Tibial nerve (tissue), 4 donors: ENCODE measurements around the gene LHFPL3. TPM values are rescaled to one million over a fixed set of nuclear protein-coding genes. Genes with fewer than 3 reads are reported as not detected.

Experiments used
- DNase-seq, 2 donors: peaks; one replicate each; pipeline ENCODE4 v3.0.0-alpha.2; 2019; ENCODE audit warnings: low spot score in 2 of 2
- H3K27ac ChIP-seq, 4 donors: fragments of 200-600 bp; sonication (generic) in 3 of 4; one replicate each; pipeline ENCODE4 v1.5.1; 2017 to 2019; ENCODE audit warnings: mild to moderate bottlenecking in 1 of 4
- H3K27me3 ChIP-seq, 2 donors: fragments of 200-600 bp; sonication (generic) in 1 of 2; one replicate each; pipeline versions ENCODE4 v1.5.1 to v1.6.0; 2017 to 2019
- H3K36me3 ChIP-seq, 3 donors: fragments of 200-600 bp; sonication (generic); one replicate each; pipeline ENCODE4 v1.5.1; 2018 to 2019
- H3K4me1 ChIP-seq, 4 donors: fragments of 200-600 bp; sonication (generic) in 3 of 4; one replicate each; pipeline ENCODE4 v1.5.1; 2017 to 2019
- H3K4me3 ChIP-seq, 4 donors: fragments of 200-600 bp; sonication (generic) in 3 of 4; one replicate each; pipeline ENCODE4 v1.5.1; 2017 to 2019; ENCODE audit warnings: mild to moderate bottlenecking in 1 of 4, moderate library complexity in 1 of 4
- H3K9me3 ChIP-seq, 4 donors: fragments of 200-600 bp; sonication (generic) in 3 of 4; one replicate each; pipeline ENCODE4 v1.5.1; 2017 to 2019
- EP300 ChIP-seq, 2 donors: sonication (generic); formaldehyde crosslinking; IDR thresholded peaks; one replicate each; pipeline ENCODE4 v1.6.1; 2017; ENCODE audit warnings: antibody characterized with exemption in 2 of 2, mild to moderate bottlenecking in 1 of 2
- POLR2A ChIP-seq, 2 donors: fragments of 450-650 bp; IDR thresholded peaks; one replicate each; pipeline ENCODE4 v1.6.1; 2017; ENCODE audit warnings: antibody characterized with exemption in 2 of 2, mild to moderate bottlenecking in 2 of 2, moderate library complexity in 2 of 2
- WGBS, 2 donors: methylation state at CpG; one replicate each; pipeline ENCODE4 v1.1.5; 2018; 5-methylcytosine and 5-hydroxymethylcytosine counted together
- total RNA-seq, 4 donors: library from RNA; depleted of rRNA; stranded (reverse); fragments of >200 nt; gene quantifications; one replicate each; pipeline ENCODE4 v1.1.0, GENCODE V29; 2016
- TF ChIP-seq, protein P1 (sequence below), 5 experiments: fragments of 200-600 bp in 3 of 5; fragments of 450-650 bp in 2 of 5; sonication (generic) in 3 of 5; IDR thresholded peaks; one replicate each; pipeline ENCODE4 v1.5.1; 2016 to 2019; ENCODE audit warnings: antibody characterized with exemption in 5 of 5, mild to moderate bottlenecking in 3 of 5, moderate library complexity in 2 of 5

Gene LHFPL3
- total RNA-seq, 4 donors from 2014 or later, result not detected

GRCh38 chr7:104386943-104387342 is 58.5 kb downstream of the LHFPL3 start:
- Histone ChIP-seq H3K27ac (no peak overlapping the region), H3K36me3 (no peaks in the 10 kb centered on the region), H3K4me3 (no peak overlapping the region), H3K4me1 (no peaks in the 10 kb centered on the region), H3K9me3 (peaks cover 0 to 35% (median 2%) of the 10 kb centered on the region in 4 donors), H3K27me3 (no peaks in the 10 kb centered on the region)
- DNase-seq, result no peak
- TF ChIP-seq, protein P1, sequence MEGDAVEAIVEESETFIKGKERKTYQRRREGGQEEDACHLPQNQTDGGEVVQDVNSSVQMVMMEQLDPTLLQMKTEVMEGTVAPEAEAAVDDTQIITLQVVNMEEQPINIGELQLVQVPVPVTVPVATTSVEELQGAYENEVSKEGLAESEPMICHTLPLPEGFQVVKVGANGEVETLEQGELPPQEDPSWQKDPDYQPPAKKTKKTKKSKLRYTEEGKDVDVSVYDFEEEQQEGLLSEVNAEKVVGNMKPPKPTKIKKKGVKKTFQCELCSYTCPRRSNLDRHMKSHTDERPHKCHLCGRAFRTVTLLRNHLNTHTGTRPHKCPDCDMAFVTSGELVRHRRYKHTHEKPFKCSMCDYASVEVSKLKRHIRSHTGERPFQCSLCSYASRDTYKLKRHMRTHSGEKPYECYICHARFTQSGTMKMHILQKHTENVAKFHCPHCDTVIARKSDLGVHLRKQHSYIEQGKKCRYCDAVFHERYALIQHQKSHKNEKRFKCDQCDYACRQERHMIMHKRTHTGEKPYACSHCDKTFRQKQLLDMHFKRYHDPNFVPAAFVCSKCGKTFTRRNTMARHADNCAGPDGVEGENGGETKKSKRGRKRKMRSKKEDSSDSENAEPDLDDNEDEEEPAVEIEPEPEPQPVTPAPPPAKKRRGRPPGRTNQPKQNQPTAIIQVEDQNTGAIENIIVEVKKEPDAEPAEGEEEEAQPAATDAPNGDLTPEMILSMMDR (IDR thresholded peaks at IDR 0.05), result no peak
- TF ChIP-seq POLR2A (IDR thresholded peaks at IDR 0.05), result no peak
- no peak for TF ChIP-seq EP300 (IDR thresholded peaks at IDR 0.05)

DNA sequence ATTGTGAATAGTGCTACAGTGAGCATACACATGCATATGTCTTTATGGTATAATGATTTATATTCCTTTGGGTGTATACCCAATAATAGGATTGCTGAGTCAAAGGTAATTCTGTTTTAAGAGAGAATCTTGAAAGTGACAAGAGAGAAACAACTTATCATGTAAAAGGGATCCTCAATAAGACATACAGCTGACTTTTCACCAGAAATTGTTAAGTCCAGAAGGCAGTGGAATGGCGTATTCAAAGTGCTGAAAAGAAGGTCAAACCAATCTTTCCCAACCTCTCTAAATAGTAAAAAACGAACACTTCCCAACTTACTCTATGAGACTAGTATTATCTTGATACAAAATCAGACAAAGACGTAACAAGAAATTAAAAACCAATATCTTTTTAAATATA is 59.8 kb downstream of the LHFPL3 start:
- no peaks in the 10 kb centered on the region for H3K4me1 ChIP-seq
- WGBS, 2 donors, result 73 to 81% methylated on average over 3 of the region's 3 CpGs
- DNase-seq, result no peak
- no peaks in the 10 kb centered on the region for H3K27me3 ChIP-seq
- TF ChIP-seq, protein P1 (IDR thresholded peaks at IDR 0.05), result no peak
- TF ChIP-seq POLR2A (IDR thresholded peaks at IDR 0.05) (no peak), EP300 (IDR thresholded peaks at IDR 0.05) (no peak)
- H3K4me3 ChIP-seq, result no peak overlapping the region
- H3K27ac ChIP-seq, result no peak overlapping the region
- no peaks in the 10 kb centered on the region for H3K36me3 ChIP-seq
- H3K9me3 ChIP-seq, result peaks cover 0 to 35% (median 2%) of the 10 kb centered on the region in 4 donors

DNA sequence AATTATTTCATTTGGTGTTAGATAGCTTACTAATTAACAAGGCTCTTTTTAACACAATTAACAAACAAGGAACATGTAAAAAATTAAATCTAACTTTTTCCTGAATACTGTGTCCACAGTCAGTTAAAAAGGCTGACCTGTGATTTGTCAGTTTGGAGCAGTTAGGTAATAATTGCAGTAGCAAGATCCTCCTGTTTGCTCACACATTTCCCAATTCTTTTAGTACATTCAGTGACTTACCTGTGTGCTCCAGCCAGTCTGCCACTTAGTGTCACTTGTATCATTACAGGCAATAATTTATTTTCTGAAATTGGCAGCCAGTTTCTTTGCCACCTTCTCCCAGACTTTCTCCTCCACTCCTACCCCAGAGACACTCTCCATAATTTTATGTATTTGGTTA is 66.8 kb downstream of the LHFPL3 start:
- Histone ChIP-seq H3K4me1 (no peaks in the 10 kb centered on the region), H3K36me3 (no peaks in the 10 kb centered on the region)
- TF ChIP-seq EP300 (IDR thresholded peaks at IDR 0.05) (no peak), POLR2A (IDR thresholded peaks at IDR 0.05) (no peak)
- TF ChIP-seq, protein P1 (IDR thresholded peaks at IDR 0.05), result no peak

DNA sequence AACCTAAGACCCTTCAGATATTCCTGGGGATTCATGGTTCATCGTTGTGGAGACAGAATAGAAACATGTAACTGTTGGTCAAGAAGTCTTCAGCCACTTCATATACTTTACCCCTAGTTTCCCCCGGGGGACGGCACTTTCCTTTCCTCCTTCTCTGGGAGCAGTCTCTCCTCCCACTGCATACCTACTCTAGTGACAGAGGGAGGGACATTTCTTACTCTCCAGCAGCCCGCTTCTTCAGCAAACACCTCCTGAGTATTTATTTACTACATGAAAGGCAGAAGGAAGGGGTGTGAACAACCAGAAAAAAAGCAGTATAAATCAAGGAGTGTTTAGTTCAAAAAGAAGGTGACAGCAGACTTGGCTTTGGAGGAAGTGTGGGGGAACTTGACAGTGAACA is 69.0 kb downstream of the LHFPL3 start:
- no peaks in the 10 kb centered on the region for H3K9me3 ChIP-seq
- no peak overlapping the region for H3K27ac ChIP-seq
- H3K4me1 ChIP-seq, result no peaks in the 10 kb centered on the region
- TF ChIP-seq POLR2A (IDR thresholded peaks at IDR 0.05) (no peak), EP300 (IDR thresholded peaks at IDR 0.05) (no peak)
- TF ChIP-seq, protein P1 (IDR thresholded peaks at IDR 0.05), result no peak
- H3K4me3 ChIP-seq, result no peak overlapping the region
- peaks cover 0 to 3% of the 10 kb centered on the region in 2 donors for H3K27me3 ChIP-seq
- 34 to 38% methylated on average over 4 of the region's 4 CpGs for WGBS, 2 donors
- no peaks in the 10 kb centered on the region for H3K36me3 ChIP-seq
- no peak for DNase-seq

More for the DNA sequence above, 66.8 kb downstream of the LHFPL3 start:
- Histone ChIP-seq H3K27me3 (peaks cover 0 to 3% of the 10 kb centered on the region in 2 donors), H3K9me3 (peaks cover 0 to 8% (median 0%) of the 10 kb centered on the region in 4 donors), H3K4me3 (no peak overlapping the region), H3K27ac (no peak overlapping the region)
- no peak for DNase-seq

DNA sequence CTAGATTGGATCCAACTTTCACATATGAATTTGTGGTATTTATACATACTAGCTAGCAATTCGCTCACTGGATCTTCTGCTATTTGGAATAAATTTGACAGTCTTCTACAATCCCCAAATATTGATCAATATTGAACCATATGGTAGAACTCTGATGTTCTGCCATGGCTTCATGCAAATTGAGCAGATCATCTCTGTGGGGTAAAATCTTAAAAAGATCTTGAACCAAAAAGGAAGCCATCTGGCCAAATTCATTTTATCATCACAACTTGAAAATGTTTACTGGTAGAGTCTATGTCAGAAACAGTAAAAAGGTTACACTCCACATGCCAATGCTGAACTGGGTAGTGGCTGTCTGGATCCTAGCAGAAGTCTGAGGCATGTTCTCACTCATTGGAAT is 80.0 kb downstream of the LHFPL3 start:
- DNase-seq, result no peak
- Histone ChIP-seq H3K36me3 (no peaks in the 10 kb centered on the region), H3K9me3 (no peaks in the 10 kb centered on the region), H3K27me3 (no peaks in the 10 kb centered on the region), H3K4me1 (no peaks in the 10 kb centered on the region), H3K4me3 (no peak overlapping the region), H3K27ac (no peak overlapping the region)
- TF ChIP-seq, protein P1 (IDR thresholded peaks at IDR 0.05), result no peak
- TF ChIP-seq EP300 (IDR thresholded peaks at IDR 0.05) (no peak), POLR2A (IDR thresholded peaks at IDR 0.05) (no peak)
- WGBS, 2 donors, result 91 to 93% methylated on average over 1 of the region's 1 CpG
